GM19351 (cell line): ENCODE data around the gene DENND11.

Source experiments
- ATAC-seq: cut with Tn5 transposase; IDR thresholded peaks from one replicate; pipeline ENCODE4 v1.9.1; 2021; ENCODE audit warnings: mild to moderate bottlenecking, moderate library complexity; ENCODE audit not compliant: unreplicated experiment

The DENND11 gene

GRCh38 chr7:141702047-141702567 is at the start of gene DENND11:
TSS of gene DENND11 (minus strand) at chr7:141702166. CDS start at chr7:141702153, 13 bp downstream.
- peak; percentile 67 for ATAC-seq

GRCh38 chr7:141748396-141748795 is 46.4 kb upstream of the DENND11 start:
- ATAC-seq = no peak

GRCh38 chr7:141744131-141744530 is 42.2 kb upstream of the DENND11 start:
- ATAC-seq = no peak

GRCh38 chr7:141742229-141742628 is 40.3 kb upstream of the DENND11 start:
- no peak for ATAC-seq

- no peak for ATAC-seq
Observed at GRCh38 chr7:141739250-141739649, 37.3 kb upstream of the DENND11 start.

GRCh38 chr7:141738592-141739013 is 36.6 kb upstream of the DENND11 start:
- no peak for ATAC-seq

- ATAC-seq = peak; percentile 83
Observed at GRCh38 chr7:141737836-141738591, 36.0 kb upstream of the DENND11 start, which contains the start of gene SSBP1. TSS of gene SSBP1 (plus strand) at chr7:141738358. CDS start at chr7:141739167, 809 bp downstream.

- no peak for ATAC-seq
Observed at GRCh38 chr7:141737118-141737835, 35.3 kb upstream of the DENND11 start.

- no peak for ATAC-seq
Observed at GRCh38 chr7:141731476-141732149, 29.6 kb upstream of the DENND11 start.

GRCh38 chr7:141729020-141729419 is 27.1 kb upstream of the DENND11 start:
- ATAC-seq = peak; percentile 48

GRCh38 chr7:141722529-141722928 is 20.6 kb upstream of the DENND11 start:
- ATAC-seq = no peak

- ATAC-seq = no peak
Observed at GRCh38 chr7:141717450-141717849, 15.5 kb upstream of the DENND11 start.

GRCh38 chr7:141715794-141716689 is 14.1 kb upstream of the DENND11 start:
- ATAC-seq = no peak

GRCh38 chr7:141715018-141715417 is 13.1 kb upstream of the DENND11 start:
- ATAC-seq = no peak

- ATAC-seq = no peak
Observed at GRCh38 chr7:141714571-141714970, 12.6 kb upstream of the DENND11 start.

- ATAC-seq = no peak
Observed at GRCh38 chr7:141713890-141714289, 11.9 kb upstream of the DENND11 start.

- no peak for ATAC-seq
Observed at GRCh38 chr7:141712603-141713255, 10.8 kb upstream of the DENND11 start.

GRCh38 chr7:141710301-141710700 is 8.3 kb upstream of the DENND11 start:
- no peak for ATAC-seq

- no peak for ATAC-seq
Observed at GRCh38 chr7:141709749-141710148, 7.8 kb upstream of the DENND11 start.

- no peak for ATAC-seq
Observed at GRCh38 chr7:141709318-141709717, 7.4 kb upstream of the DENND11 start.
